A549 (cell line): Measurements from ENCODE around the gene ACR. TPM values are rescaled to one million over a fixed set of nuclear protein-coding genes. Genes with fewer than 3 reads are reported as not detected.

Experiments used
- ATAC-seq, 2 experiments: fragments of 200-7000 bp in 1 of 2; fragments of >200 bp in 1 of 2; cut with Nextera tagmentation in 1 of 2; cut with Tn5 transposase in 1 of 2; 3 replicates each; pipeline versions ENCODE4 v1.8.0 to v1.9.1; 2018 to 2020; ENCODE audit warnings: mild to moderate bottlenecking in 1 of 2, moderate library complexity in 1 of 2
- CTCF ChIA-PET: fragments of 300-600 bp; sonication (Branson Sonifier 250); formaldehyde crosslinking; extraction: SDS; loops from one replicate; lab custom pipeline; 2021; ENCODE audit warnings: antibody characterized with exemption, inconsistent platforms; lab: Yijun Ruan, JAX
- POLR2A ChIA-PET: fragments of 350-600 bp; formaldehyde crosslinking; extraction: SDS; loops from one replicate; lab custom pipeline; 2021; ENCODE audit warnings: antibody characterized with exemption, inconsistent platforms; lab: Yijun Ruan, JAX
- DNase-seq, 2 experiments: peaks; one replicate each; pipeline versions ENCODE4 v3.0.0 to v3.0.0-alpha.2; 2011 to 2016; ENCODE audit warnings: low read depth in 1 of 2, low spot score in 1 of 2
- FAIRE-seq: peaks from 2 replicates; lab custom pipeline; 2011; peaks lifted over from hg19 to GRCh38; lab: Jason Lieb, UNC
- H3K27ac ChIP-seq, 2 experiments: fragments of >200 bp; sonication (Bioruptor Twin); formaldehyde crosslinking; 3 replicates each; pipeline ENCODE4 v1.5.1; 2016 to 2017
- H3K4me1 ChIP-seq: fragments of >200 bp; sonication (Bioruptor Twin); formaldehyde crosslinking; 3 replicates; pipeline ENCODE4 v1.6.1; 2016
- H3K4me2 ChIP-seq: fragments of >200 bp; sonication (Bioruptor Twin); formaldehyde crosslinking; 3 replicates; pipeline ENCODE4 v1.6.1; 2016
- H3K4me3 ChIP-seq: fragments of >200 bp; sonication (Bioruptor Twin); formaldehyde crosslinking; 3 replicates; pipeline ENCODE4 v1.5.1; 2016
- H3K9me3 ChIP-seq: fragments of >200 bp; sonication (Bioruptor Twin); formaldehyde crosslinking; 3 replicates; pipeline ENCODE4 v1.6.1; 2016
- CBX8 ChIP-seq: fragments of 200-600 bp; sonication (generic); IDR thresholded peaks from 2 replicates; pipeline ENCODE4 v1.6.1; 2016
- CEBPB ChIP-seq, 2 experiments: fragments of >200 bp in 1 of 2; sonication (Bioruptor Twin) in 1 of 2; formaldehyde crosslinking in 1 of 2; IDR thresholded peaks; 2 replicates each; pipeline ENCODE4 v1.6.1; 2012 to 2016
- CHD2 ChIP-seq: fragments of 150-350 bp; IDR thresholded peaks from 2 replicates; pipeline ENCODE4 v1.6.1; 2014; ENCODE audit warnings: low read length; ENCODE audit not compliant: partially characterized antibody
- EHMT2 ChIP-seq: fragments of 200-600 bp; sonication (generic); IDR thresholded peaks from 2 replicates; pipeline ENCODE4 v1.6.1; 2016; ENCODE audit warnings: antibody characterized with exemption, low read depth, mild to moderate bottlenecking, moderate library complexity
- ESRRA ChIP-seq: fragments of 150-350 bp; IDR thresholded peaks from 2 replicates; pipeline ENCODE4 v1.6.1; 2014; ENCODE audit warnings: mild to moderate bottlenecking, low read length, borderline replicate concordance
- HEYL ChIP-seq: fragments of 250-450 bp; sonication (Bioruptor Pico); IDR thresholded peaks from 2 replicates; pipeline ENCODE4 v1.8.0; 2021; ENCODE audit warnings: mild to moderate bottlenecking, moderate library complexity
- KDM1A ChIP-seq: fragments of 200-600 bp; sonication (generic); IDR thresholded peaks from 2 replicates; pipeline ENCODE4 v1.6.1; 2016; ENCODE audit warnings: low read depth, mild to moderate bottlenecking
- NFE2L2 ChIP-seq: fragments of 150-350 bp; conservative IDR thresholded peaks from 2 replicates; pipeline ENCODE4 v1.6.1; 2014; ENCODE audit warnings: low read length
- NPAS2 ChIP-seq: fragments of 250-450 bp; sonication (Bioruptor Pico); IDR thresholded peaks from 2 replicates; pipeline ENCODE4 v1.8.0; 2022; ENCODE audit warnings: mild to moderate bottlenecking, moderate library complexity, borderline replicate concordance
- RCOR1 ChIP-seq: fragments of 150-350 bp; IDR thresholded peaks from 2 replicates; pipeline ENCODE4 v1.6.1; 2014; ENCODE audit warnings: antibody characterized with exemption, low read length, low read depth
- TFCP2L1 ChIP-seq: fragments of 250-450 bp; sonication (Bioruptor Pico); IDR thresholded peaks from 2 replicates; pipeline ENCODE4 v1.5.0; 2021; ENCODE audit warnings: mild to moderate bottlenecking
- ZC3H11A ChIP-seq: fragments of 450-650 bp; IDR thresholded peaks from 2 replicates; pipeline ENCODE4 v1.6.1; 2014; ENCODE audit warnings: antibody characterized with exemption, mild to moderate bottlenecking
- ZNF302 ChIP-seq: fragments of 250-450 bp; sonication (Bioruptor Pico); IDR thresholded peaks from 2 replicates; pipeline ENCODE4 v1.9.0; 2021; ENCODE audit warnings: inconsistent platforms, mild to moderate bottlenecking, moderate library complexity
- WGBS: methylation state at CpG from one replicate; pipeline ENCODE4 v1.1.6; 2017; ENCODE audit errors: missing lambda C conversion rate; 5-methylcytosine and 5-hydroxymethylcytosine counted together
- polyA plus RNA-seq, 4 experiments: library from polyadenylated mRNA; depleted of rRNA in 3 of 4; stranded (reverse); fragments of >200 nt; fragmentation: RNase III in 1 of 4; extraction: RNeasy Plus Mini Kit Qiagen cat#74134 plus additional on column Dnase treatment in 1 of 4; gene quantifications; 2 replicates in 3 of 4; 3 replicates in 1 of 4; pipeline ENCODE4 v1.2.3, GENCODE V29; 2011 to 2017
- TF ChIP-seq, protein P1 (sequence below): fragments of 450-650 bp; IDR thresholded peaks from 2 replicates; pipeline ENCODE4 v1.6.1; 2014; ENCODE audit warnings: antibody characterized with exemption
- TF ChIP-seq, protein P2 (sequence below): IDR thresholded peaks from 2 replicates; pipeline ENCODE4 v1.6.1; 2012
- TF ChIP-seq, protein P3 (sequence below): fragments of 200-600 bp; sonication (generic); IDR thresholded peaks from 2 replicates; pipeline ENCODE4 v1.6.1; 2016; ENCODE audit warnings: antibody characterized with exemption, mild to moderate bottlenecking, moderate library complexity
- TF ChIP-seq, protein P4 (sequence below): IDR thresholded peaks from 2 replicates; pipeline ENCODE4 v1.6.1; 2012

Gene ACR
- polyA plus RNA-seq, 2 of the 4 experiments (the other 2 are of a cell fraction), result not detected

DNA sequence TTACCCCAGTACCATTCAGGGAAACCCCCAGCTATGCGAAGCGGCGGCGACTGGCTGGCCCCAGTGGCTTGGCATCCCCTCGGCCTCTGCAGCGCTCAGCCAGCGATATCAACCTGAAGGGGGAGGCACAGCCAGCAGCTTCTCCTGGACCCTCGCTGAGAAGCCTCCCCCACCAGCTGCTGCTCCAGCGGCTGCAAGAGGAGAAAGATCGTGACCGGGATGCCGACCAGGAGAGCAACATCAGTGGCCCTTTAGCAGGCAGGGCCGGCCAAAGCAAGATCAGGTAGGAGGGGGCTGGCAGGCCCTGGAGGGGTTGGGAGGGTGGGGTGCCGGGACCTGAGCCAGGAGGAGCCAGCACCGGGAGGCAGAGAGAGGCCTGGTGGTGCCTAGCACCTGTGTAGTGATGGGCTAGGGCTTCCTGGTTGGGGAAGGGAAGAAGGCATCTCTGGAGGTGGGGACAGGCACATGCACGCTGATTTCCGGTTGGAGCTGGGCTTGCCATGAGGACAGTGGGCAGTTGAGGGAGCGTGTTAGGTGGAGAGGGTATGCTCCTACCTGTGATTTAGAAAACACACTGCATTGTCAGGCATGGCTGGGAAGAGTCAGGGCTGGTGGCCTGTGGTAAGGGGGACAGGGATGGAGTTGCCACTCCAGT lies 43.1 kb upstream of the ACR start:
- Histone ChIP-seq H3K4me2 (no peak overlapping the region), H3K9me3 (no peaks in the 10 kb centered on the region), H3K4me1 (0 out of 3 replicates have a peak, but pooled peaks cover 3% of the 10 kb centered on the region), H3K4me3 (no peak overlapping the region), H3K27ac (no peak overlapping the region)
- FAIRE-seq (no peak), ATAC-seq (no peak), DNase-seq (no peak)
- 90% methylated on average over 9 of the region's 18 CpGs for WGBS
- POLR2A ChIA-PET, result no interaction called here
- TF ChIP-seq EHMT2 (no peak), ZNF302 (CRISPR knock-in tag) (no peak), ESRRA (no peak), ZC3H11A (no peak), KDM1A (no peak), CBX8 (no peak), RCOR1 (no peak)
- TF ChIP-seq, protein P1, sequence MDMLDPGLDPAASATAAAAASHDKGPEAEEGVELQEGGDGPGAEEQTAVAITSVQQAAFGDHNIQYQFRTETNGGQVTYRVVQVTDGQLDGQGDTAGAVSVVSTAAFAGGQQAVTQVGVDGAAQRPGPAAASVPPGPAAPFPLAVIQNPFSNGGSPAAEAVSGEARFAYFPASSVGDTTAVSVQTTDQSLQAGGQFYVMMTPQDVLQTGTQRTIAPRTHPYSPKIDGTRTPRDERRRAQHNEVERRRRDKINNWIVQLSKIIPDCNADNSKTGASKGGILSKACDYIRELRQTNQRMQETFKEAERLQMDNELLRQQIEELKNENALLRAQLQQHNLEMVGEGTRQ, result no peak
- TF ChIP-seq, protein P2, sequence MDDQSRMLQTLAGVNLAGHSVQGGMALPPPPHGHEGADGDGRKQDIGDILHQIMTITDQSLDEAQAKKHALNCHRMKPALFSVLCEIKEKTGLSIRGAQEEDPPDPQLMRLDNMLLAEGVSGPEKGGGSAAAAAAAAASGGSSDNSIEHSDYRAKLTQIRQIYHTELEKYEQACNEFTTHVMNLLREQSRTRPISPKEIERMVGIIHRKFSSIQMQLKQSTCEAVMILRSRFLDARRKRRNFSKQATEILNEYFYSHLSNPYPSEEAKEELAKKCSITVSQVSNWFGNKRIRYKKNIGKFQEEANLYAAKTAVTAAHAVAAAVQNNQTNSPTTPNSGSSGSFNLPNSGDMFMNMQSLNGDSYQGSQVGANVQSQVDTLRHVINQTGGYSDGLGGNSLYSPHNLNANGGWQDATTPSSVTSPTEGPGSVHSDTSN, result no peak
- CTCF ChIA-PET, result interaction anchor here (1.2 to 1.4 kb wide), 2 partner anchors 15 to 70 kb away, joined by 3 to 4 read pairs; no protein-coding TSS in a partner anchor

DNA sequence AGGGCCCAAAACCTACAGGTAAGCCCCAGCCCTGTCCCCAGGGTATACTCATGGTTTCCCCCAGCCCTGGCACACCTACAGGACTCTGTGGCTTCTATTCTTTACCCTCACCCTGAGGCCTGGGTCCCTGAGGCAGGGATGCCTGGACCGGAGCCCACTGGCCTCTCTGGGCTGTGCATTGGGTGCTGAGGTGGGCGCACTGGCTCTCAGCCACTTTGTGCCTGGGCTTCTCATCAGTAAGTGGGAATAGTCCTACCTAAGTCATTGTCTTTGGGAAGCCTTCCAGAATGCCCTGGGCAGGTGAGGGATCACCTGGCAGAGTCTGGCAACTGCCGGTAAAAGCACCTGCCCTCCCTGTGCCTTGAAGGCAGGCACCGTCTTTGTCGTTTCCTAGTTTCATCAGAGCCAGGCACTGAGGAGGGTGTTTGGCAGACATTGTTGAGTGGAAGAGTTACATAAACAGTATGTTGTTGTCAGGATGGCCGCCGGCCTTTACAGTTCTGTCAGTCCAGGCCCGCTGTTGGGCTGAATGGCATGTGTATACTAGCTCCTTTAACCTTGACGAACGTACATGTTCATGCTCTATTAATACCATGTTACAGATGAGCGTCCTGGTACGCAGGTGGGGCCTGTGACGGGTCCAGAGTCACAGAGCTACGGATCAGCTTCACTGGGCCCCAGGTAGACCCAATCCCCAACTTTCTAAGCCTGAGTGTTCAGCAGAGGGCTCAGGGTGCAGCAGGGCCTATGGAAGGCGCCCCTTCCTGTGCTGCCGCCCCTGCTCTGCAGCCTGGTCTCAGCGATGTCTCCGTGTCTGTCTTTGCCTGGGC lies 42.4 kb upstream of the ACR start:
- POLR2A ChIA-PET, result no interaction called here
- Histone ChIP-seq H3K27ac (no peak overlapping the region), H3K4me3 (no peak overlapping the region), H3K4me1 (0 out of 3 replicates have a peak, but pooled peaks cover 3% of the 10 kb centered on the region), H3K9me3 (no peaks in the 10 kb centered on the region), H3K4me2 (no peak overlapping the region)
- no peak for DNase-seq
- ATAC-seq, result no peak
- WGBS, result 94% methylated on average over 15 of the region's 18 CpGs
- CTCF ChIA-PET, result interaction anchor here (1.0 kb wide), 1 partner anchor 69 kb away, joined by 3 read pairs; no protein-coding TSS in a partner anchor
- TF ChIP-seq, protein P3, sequence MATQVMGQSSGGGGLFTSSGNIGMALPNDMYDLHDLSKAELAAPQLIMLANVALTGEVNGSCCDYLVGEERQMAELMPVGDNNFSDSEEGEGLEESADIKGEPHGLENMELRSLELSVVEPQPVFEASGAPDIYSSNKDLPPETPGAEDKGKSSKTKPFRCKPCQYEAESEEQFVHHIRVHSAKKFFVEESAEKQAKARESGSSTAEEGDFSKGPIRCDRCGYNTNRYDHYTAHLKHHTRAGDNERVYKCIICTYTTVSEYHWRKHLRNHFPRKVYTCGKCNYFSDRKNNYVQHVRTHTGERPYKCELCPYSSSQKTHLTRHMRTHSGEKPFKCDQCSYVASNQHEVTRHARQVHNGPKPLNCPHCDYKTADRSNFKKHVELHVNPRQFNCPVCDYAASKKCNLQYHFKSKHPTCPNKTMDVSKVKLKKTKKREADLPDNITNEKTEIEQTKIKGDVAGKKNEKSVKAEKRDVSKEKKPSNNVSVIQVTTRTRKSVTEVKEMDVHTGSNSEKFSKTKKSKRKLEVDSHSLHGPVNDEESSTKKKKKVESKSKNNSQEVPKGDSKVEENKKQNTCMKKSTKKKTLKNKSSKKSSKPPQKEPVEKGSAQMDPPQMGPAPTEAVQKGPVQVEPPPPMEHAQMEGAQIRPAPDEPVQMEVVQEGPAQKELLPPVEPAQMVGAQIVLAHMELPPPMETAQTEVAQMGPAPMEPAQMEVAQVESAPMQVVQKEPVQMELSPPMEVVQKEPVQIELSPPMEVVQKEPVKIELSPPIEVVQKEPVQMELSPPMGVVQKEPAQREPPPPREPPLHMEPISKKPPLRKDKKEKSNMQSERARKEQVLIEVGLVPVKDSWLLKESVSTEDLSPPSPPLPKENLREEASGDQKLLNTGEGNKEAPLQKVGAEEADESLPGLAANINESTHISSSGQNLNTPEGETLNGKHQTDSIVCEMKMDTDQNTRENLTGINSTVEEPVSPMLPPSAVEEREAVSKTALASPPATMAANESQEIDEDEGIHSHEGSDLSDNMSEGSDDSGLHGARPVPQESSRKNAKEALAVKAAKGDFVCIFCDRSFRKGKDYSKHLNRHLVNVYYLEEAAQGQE, result no peak
- TF ChIP-seq, protein P4, sequence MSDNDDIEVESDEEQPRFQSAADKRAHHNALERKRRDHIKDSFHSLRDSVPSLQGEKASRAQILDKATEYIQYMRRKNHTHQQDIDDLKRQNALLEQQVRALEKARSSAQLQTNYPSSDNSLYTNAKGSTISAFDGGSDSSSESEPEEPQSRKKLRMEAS, result no peak
- TF ChIP-seq TFCP2L1 (CRISPR knock-in tag), result no peak
- no peak for TF ChIP-seq CEBPB (IDR thresholded peaks at IDR 0.05)
- no peak for TF ChIP-seq NPAS2 (CRISPR knock-in tag)
- TF ChIP-seq HEYL (CRISPR knock-in tag), result no peak
- no peak for TF ChIP-seq ZNF302 (CRISPR knock-in tag)
- no peak for TF ChIP-seq CHD2
- TF ChIP-seq NFE2L2, result no peak
- FAIRE-seq, result no peak
